Stimulated activated naive B cell treated with anti-CD40 and anti-IgM and Interleukin-4, amounts not matched to agents 10 μg/mL and 1 μg/mL and 100 μg/mL, for 72 hours (primary cell): ENCODE results near the gene ELAVL1.
"Not testable (repeated sequence)": the region's sequence is repeated elsewhere in the genome, so short reads cannot be mapped to it uniquely, and the experiment has no call there.

Experiments
- ATAC-seq, 2 donors: fragments of 150-1000 bp; cut with Tn5 transposase; replicated peaks; 2 replicates each; pipeline ENCODE4 v1.10.0; 2021; ENCODE audit warnings: moderate library complexity in 1 of 2
- DNase-seq: peaks from one replicate; pipeline ENCODE4 v3.0.0; 2021
- H3K27ac Mint-ChIP-seq: one replicate; pipeline ENCODE4 v1.8.0; 2022; ENCODE audit warnings: mild to moderate bottlenecking, mixed read lengths
- H3K27me3 Mint-ChIP-seq, 2 donors: one replicate each; pipeline ENCODE4 v1.8.0; 2022; ENCODE audit warnings: mixed read lengths in 2 of 2
- H3K36me3 Mint-ChIP-seq, 2 donors: one replicate each; pipeline ENCODE4 v1.8.0; 2022; ENCODE audit warnings: mixed read lengths in 2 of 2, mild to moderate bottlenecking in 1 of 2
- H3K4me1 Mint-ChIP-seq, 2 donors: one replicate each; pipeline ENCODE4 v1.8.0; 2022; ENCODE audit warnings: mixed read lengths in 2 of 2, mild to moderate bottlenecking in 1 of 2
- H3K4me3 Mint-ChIP-seq, 2 donors: one replicate each; pipeline ENCODE4 v1.8.0; 2022; ENCODE audit warnings: mild to moderate bottlenecking in 2 of 2, mixed read lengths in 2 of 2, moderate library complexity in 1 of 2
- H3K9me3 Mint-ChIP-seq, 2 donors: one replicate each; pipeline ENCODE4 v1.8.0; 2022; ENCODE audit warnings: mixed read lengths in 2 of 2, mild to moderate bottlenecking in 1 of 2

Gene ELAVL1

DNA sequence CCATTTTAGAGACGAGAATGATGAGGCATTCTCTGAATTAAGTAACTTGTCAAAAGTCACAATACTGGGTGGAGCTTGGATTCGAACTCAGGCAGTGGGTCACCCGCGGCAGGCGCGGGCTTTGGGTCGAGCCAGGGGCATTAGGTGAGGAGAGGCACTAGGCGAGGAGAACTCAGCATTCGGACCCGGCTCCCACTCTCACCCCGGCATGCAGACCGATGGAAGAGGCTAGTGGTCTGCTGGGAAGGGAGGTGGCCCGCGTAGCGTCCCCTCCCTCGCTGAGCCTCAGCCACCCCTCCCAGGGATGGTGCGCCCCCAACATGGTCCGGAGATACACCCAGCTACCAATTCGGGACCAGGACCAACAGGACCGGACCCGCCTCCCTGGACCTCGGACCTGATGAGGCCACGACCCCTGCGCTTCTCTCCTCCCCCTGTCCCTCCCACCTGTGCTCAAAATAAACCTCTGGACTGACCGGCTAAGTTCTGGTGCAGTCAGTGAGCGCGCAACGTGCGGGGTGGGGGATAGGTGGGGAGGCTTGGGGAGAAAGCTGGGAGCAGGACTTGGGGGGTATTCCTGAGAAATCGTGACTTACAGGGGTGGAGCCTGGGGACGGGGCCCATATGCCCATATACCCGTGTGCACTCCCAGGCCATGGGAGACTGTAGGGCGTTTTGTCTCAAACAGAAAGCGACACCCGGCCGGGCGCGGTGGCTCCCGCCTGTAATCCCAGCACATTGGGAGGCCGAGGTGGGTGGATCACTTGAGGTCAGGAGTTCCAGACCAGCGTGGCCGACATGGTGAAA lies 86.6 kb downstream of the ELAVL1 start:
- Mint-ChIP-seq H3K27ac (no peak overlapping the region), H3K36me3 (peaks cover 10 to 18% of the 10 kb centered on the region in 2 donors), H3K4me1 (peaks cover 32 to 70% of the 10 kb centered on the region in 2 donors), H3K9me3 (no peaks in the 10 kb centered on the region), H3K27me3 (peaks cover 37 to 49% of the 10 kb centered on the region in 2 donors), H3K4me3 (peak overlapping the region; percentile 87 to 89)
- ATAC-seq: no peak
- no peak for DNase-seq

DNA sequence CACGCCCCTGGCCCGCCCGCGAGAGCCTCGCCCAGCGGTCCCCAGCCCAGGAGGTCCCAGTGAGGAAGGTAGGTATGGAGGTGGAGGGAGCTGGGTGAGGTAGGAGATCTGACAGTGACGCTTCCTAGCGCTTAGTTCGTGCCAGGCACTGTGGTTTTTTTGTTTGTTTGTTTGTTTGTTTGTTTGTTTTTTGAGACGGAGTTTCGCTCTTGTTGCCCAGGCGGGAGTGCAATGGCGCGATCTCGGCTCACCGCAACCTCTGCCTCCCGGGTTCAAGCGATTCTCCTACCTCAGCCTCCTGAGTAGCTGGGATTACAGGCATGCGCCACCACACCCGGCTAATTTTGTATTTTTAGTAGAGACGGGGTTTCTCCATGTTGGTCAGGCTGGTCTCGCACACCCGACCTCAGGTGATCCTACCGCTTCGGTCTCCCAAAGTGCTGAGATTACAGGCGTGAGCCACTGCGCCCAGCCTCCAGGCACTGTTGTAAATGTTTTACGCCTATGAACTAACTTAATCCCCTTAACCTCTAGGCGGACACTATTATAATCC lies 87.3 kb downstream of the ELAVL1 start:
- not testable (repeated sequence) for DNase-seq, H3K9me3 Mint-ChIP-seq, ATAC-seq
- peak overlapping the region; percentile 14 for H3K27ac Mint-ChIP-seq
- peaks cover 30 to 70% of the 10 kb centered on the region in 2 donors for H3K4me1 Mint-ChIP-seq
- H3K27me3 Mint-ChIP-seq: peaks cover 37 to 49% of the 10 kb centered on the region in 2 donors
- peak overlapping the region; percentile 33 to 62 for H3K4me3 Mint-ChIP-seq
- H3K36me3 Mint-ChIP-seq: peaks cover 11 to 19% of the 10 kb centered on the region in 2 donors

DNA sequence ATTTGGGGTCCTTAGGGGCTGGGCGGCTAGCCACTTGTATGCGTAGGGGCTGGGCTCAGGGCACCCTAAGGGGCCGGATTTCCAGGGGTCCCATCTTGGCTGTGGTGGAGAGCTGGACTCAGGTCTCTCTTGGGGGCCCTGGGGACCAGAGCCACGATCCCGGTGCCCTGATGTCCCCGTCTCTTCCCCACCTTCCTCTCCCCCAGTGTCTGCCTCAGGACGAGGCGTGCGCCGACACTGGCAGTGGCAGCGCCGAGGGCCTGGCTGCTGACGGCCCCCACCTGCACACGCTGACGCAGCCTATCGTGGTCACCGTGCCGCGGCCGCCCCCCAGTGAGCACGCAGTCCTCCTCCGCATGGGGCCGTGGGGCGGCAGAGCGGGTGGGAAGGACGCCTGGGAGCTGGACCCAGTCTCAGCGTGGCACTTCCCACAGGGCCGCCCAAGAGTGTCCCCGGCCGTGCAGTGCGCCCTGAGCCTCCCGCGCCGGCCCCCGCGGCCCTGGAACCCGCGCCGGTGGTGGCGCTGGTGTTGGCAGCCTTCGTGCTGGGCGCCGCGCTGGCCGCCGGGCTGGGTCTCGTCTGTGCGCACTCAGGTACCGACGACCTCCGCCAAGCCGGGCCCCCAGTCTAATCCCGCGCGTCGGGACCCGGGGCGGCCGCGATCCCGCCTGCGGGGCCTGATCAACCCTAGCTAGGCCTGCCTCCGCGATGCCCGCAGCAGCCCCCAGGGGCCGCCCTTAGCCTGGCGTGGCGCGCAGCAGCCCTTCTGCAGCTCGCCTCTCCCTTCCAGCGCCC lies 88.0 kb downstream of the ELAVL1 start:
- peak overlapping the region; percentile 85 for H3K27ac Mint-ChIP-seq
- no peak for DNase-seq

DNA sequence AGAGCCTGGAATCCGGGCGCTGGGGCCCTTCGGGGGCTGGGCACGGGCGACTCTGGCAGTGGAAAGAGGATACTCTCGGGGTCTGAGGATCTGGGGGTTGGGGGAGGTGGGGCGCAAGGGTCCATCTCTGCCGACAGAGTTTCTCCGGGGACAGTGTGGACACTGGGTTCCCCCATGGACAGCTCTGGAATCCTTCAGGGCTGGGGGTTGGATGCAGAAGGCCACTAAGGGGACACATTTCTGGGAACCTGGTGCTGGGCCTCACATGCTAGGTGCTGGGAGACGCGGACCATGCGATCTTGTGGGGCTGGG lies 88.5 kb downstream of the ELAVL1 start:
- H3K36me3 Mint-ChIP-seq: peaks cover 13 to 20% of the 10 kb centered on the region in 2 donors
- peaks cover 37 to 49% of the 10 kb centered on the region in 2 donors for H3K27me3 Mint-ChIP-seq
- H3K27ac Mint-ChIP-seq: peak overlapping the region; percentile 85
- H3K4me3 Mint-ChIP-seq: peak overlapping the region; percentile 79 to 81
- H3K4me1 Mint-ChIP-seq: peaks cover 27 to 70% of the 10 kb centered on the region in 2 donors
- no peak for DNase-seq
- no peaks in the 10 kb centered on the region for H3K9me3 Mint-ChIP-seq
- no peak for ATAC-seq

More for the DNA sequence above, 88.0 kb downstream of the ELAVL1 start:
- ATAC-seq: peak; percentile 26 to 28
- Mint-ChIP-seq H3K36me3 (peaks cover 14 to 23% of the 10 kb centered on the region in 2 donors), H3K9me3 (no peaks in the 10 kb centered on the region), H3K4me3 (peak overlapping the region; percentile 79 to 81), H3K4me1 (peaks cover 30 to 76% of the 10 kb centered on the region in 2 donors), H3K27me3 (peaks cover 37 to 49% of the 10 kb centered on the region in 2 donors)

DNA sequence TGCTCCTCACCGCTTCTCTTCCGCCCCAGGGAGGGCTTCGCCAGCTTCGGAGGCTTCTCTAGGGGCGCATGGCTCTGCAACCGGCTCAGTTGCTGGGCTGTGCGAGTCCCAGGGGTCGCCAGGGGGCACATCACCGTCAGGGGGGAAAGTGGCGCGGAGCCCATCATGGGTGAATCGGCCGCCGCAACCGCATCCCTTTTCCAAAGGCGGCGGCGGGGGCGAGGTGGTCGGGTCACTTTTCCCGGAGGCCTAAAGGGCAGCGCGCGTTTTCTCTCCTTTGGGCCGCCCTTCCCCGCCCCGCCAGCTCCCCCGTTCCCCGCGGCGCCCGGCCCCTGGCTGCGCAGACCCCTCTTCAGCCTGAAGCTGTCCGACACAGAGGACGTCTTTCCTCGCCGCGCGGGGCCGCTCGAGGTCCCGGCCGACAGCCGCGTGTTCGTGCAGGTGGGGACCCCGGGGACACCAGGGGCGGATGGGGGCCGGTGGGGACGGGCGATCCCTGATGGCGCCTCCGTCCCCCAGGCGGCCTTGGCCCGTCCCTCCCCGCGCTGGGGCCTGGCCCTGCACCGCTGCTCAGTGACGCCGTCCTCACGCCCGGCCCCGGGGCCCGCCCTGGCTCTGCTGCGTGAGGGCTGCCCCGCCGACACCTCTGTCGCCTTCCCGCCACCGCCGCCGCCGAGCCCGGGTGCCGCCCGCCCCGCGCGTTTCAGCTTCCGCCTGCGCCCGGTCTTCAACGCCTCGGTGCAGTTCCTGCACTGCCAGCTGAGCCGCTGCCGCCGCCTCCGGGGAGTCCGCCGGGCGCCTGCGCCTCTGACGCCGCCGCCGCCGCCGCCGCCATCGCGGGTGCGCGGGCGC lies 89.1 kb downstream of the ELAVL1 start:
- DNase-seq (no peak), ATAC-seq (peak; percentile 6 to 22)
- peaks cover 37 to 49% of the 10 kb centered on the region in 2 donors for H3K27me3 Mint-ChIP-seq
- H3K4me1 Mint-ChIP-seq: peaks cover 23 to 65% of the 10 kb centered on the region in 2 donors
- H3K4me3 Mint-ChIP-seq: peak overlapping the region; percentile 79 to 81
- H3K9me3 Mint-ChIP-seq: no peaks in the 10 kb centered on the region
- peak overlapping the region; percentile 47 for H3K27ac Mint-ChIP-seq
- H3K36me3 Mint-ChIP-seq: peaks cover 19 to 23% of the 10 kb centered on the region in 2 donors

DNA sequence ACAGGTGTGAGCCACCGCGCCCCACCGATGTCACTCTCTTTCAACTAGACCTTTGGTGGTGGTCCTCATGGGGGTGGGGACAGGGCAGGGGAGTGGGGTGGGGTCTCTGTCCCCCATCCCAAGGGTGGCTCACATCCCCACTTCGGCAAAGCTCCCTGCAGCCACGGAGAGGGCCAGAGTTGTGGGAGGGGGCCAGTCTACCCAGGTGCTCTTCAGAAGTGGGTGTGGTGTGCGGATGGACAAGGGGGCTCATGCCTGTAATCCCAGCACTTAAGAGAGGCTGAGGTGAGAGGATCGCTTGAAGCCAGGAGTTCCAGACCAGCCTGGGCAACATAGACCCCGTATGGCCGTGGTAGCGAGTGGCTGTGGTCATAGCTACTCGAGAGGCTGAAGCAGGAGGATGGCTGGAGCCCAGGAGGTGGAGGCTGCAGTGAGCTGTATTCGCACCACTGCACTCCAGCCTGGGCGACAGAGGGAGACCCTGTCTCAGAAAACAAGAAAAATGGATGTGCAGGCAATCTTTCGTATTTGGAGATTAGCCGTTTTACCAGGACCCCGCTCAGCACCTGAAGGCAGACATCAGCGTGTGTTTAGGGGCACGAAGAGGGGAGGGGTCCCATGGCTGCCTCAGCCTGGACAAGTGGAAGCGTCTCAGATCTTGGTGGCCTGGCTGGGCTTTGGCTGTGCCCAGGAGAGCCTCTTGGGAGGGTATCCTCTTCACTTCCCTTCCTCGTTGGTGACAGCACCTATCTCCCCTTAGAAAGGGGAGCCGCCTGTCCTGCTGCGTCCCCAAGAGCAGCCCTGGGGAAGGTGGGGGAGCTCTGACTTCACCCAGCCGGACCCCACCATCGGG lies 90.0 kb downstream of the ELAVL1 start:
- H3K4me3 Mint-ChIP-seq: peak overlapping the region; percentile 60 to 81
- ATAC-seq: no peak
- H3K36me3 Mint-ChIP-seq: peaks cover 25 to 29% of the 10 kb centered on the region in 2 donors
- H3K4me1 Mint-ChIP-seq: peaks cover 22 to 57% of the 10 kb centered on the region in 2 donors
- H3K27ac Mint-ChIP-seq: no peak overlapping the region
- no peaks in the 10 kb centered on the region for H3K9me3 Mint-ChIP-seq
- peaks cover 37 to 49% of the 10 kb centered on the region in 2 donors for H3K27me3 Mint-ChIP-seq
- no peak for DNase-seq

DNA sequence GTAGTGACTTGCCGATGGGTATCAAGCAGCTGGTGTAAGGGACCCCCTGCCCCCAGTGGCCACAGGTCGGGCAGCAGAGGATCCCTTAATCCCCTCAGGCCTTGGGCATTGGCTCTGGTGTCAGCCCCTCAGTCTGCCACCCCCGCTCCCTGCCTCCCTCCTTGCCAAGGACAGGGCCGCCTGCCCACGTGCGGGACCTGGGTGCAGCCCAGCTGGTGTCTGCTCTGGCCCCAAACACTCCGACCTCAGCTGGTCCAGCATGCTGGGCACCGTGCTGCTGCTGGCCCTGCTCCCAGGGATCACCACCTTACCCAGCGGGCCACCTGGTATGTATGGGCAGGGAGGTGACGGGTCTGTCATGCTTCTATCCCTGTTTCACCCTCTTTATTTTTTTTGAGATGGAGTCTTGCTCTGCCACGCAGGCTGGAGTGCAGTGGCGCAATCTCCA lies 90.8 kb downstream of the ELAVL1 start, which contains the start of gene TGFBR3L:
Gene TGFBR3L (plus strand): TSS at position 233 of the 448 bp plus-strand sequence.
- H3K27me3 Mint-ChIP-seq: peaks cover 32 to 42% of the 10 kb centered on the region in 2 donors
- DNase-seq: no peak
- no peaks in the 10 kb centered on the region for H3K9me3 Mint-ChIP-seq
- ATAC-seq: no peak
- peak within 1 kb of the TSS; percentile 60 to 81 for H3K4me3 Mint-ChIP-seq
- H3K4me1 Mint-ChIP-seq: peaks cover 16 to 50% of the 10 kb centered on the region in 2 donors
- no peak within 1 kb of the TSS for H3K27ac Mint-ChIP-seq
- peaks cover 30% of the 10 kb centered on the region in 2 donors for H3K36me3 Mint-ChIP-seq

DNA sequence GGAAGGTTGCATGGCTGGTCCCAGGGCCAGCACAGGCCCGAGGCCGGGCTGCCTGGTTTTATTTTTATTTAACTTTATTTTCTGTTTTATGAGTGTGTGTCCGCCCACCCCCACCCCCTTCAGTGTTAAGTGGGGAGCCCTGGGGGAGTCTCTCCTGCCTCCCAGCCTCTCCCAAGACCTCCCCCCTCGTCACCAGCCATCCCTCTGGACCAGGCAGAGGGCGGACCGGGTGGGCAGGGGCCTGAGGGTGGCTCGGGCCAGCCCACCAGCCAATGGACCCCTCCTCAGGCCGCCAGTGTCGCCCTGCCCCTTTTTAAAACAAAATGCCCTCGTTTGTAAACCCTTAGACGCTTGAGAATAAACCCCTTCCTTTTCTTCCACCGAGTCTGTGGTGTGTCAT lies 91.3 kb downstream of the ELAVL1 start:
- Mint-ChIP-seq H3K27me3 (peaks cover 30 to 37% of the 10 kb centered on the region in 2 donors), H3K36me3 (peaks cover 31 to 34% of the 10 kb centered on the region in 2 donors), H3K4me3 (no peak overlapping the region), H3K27ac (no peak overlapping the region), H3K9me3 (no peaks in the 10 kb centered on the region), H3K4me1 (peaks cover 15 to 45% of the 10 kb centered on the region in 2 donors)
- ATAC-seq: no peak
- no peak for DNase-seq

DNA sequence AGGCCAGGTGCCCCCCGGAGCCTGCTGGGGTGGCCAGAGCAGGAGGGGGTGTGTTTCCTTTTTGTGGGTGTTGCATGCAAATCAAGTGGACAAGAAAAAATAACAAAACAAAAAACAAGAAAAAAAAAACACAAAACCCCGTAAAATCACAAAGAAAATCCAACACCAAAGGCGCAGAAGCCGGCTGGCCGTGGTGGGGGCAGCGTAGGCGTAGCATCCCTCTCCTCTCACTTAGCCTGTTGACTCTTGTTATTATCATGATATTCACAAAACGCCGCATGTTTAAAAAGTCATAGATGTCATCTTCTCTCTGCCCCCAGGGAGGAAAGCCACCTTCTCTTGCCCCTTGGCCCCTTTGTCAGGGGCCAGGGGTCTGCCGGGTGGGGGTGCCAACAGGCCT lies 91.8 kb downstream of the ELAVL1 start:
- no peaks in the 10 kb centered on the region for H3K9me3 Mint-ChIP-seq
- H3K4me1 Mint-ChIP-seq: peaks cover 15 to 44% of the 10 kb centered on the region in 2 donors
- H3K27ac Mint-ChIP-seq: no peak overlapping the region
- peaks cover 30 to 33% of the 10 kb centered on the region in 2 donors for H3K27me3 Mint-ChIP-seq
- peaks cover 31 to 34% of the 10 kb centered on the region in 2 donors for H3K36me3 Mint-ChIP-seq
- ATAC-seq: no peak
- no peak for DNase-seq
- no peak overlapping the region for H3K4me3 Mint-ChIP-seq

DNA sequence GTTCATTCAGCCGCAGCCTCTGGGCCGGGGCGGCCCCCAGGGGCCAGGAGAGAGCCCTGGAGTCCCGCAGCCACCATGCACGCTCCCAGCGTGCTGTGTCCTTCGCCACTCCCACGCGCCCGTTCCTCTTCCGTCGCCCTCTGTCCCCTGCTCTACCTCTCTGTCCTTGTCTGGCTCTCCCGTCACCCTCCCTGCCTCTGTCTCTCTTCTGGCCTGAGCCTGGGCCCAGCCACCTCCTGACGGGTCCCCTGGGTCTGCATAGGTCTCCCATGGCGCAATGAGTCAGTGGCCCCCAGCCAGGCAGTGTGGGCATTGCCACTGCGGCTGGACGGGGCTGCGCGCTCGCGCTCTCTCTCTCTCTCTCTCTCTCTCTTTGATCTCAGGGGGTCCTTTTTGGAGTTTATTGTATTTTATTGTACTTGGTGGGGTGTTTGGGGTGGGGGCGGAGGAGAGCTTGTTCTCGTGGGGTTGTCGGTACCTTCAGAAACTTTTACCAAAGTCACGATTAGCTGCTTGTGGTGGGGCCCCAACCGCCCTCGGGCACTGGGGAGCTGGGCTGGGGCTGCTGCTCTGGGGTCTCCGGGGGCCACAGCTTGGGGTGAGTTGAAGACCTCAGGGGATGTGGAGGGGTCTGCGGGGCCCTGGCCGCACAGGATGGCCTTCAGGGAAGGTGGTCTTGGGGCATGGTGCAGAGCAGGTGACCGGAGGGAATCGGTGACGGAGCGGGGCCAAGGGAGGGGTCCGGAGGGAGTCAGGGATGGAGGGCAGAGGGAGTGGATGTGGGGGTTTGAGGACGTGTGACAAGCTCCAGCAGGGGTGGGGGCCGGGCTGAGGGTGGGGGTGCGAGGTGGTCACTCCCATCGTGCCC lies 92.5 kb downstream of the ELAVL1 start:
- Mint-ChIP-seq H3K9me3 (no peaks in the 10 kb centered on the region), H3K4me3 (no peak overlapping the region), H3K36me3 (peaks cover 31 to 34% of the 10 kb centered on the region in 2 donors), H3K4me1 (peaks cover 13 to 46% of the 10 kb centered on the region in 2 donors), H3K27me3 (peaks cover 25 to 26% of the 10 kb centered on the region in 2 donors), H3K27ac (peak overlapping the region; percentile 57)
- DNase-seq (no peak), ATAC-seq (no peak)

DNA sequence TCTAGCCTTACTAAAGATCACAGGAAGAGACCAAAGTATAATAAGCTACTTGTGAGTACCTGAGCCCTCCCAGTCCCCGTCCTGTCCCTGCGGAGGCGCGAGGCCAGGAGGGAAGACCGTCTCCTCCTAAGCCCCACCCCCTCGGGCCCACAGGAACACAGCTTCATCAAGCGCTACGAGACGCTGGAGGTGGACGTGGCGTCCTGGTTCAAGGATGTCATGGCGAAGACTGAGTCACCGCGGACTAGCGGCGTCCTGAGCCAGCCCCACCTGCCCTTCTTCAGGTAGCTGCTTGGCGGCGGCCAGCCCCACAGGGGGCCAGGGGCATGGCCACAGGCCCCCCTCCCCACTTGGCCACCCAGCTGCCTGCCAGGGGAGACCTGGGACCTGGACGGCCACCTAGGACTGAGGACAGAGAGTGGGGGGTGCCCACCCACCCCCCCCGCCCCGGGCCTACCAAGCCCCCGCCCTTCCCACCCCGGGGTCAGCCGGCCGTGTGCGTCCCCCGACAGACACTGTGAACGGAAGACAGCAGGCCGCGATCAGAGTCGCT lies 93.2 kb downstream of the ELAVL1 start:
- ATAC-seq (no peak), DNase-seq (no peak)
- Mint-ChIP-seq H3K4me3 (no peak overlapping the region), H3K9me3 (no peaks in the 10 kb centered on the region), H3K4me1 (peaks cover 15 to 44% of the 10 kb centered on the region in 2 donors), H3K27ac (no peak overlapping the region), H3K27me3 (peaks cover 20 to 22% of the 10 kb centered on the region in 2 donors), H3K36me3 (peaks cover 34 to 38% of the 10 kb centered on the region in 2 donors)
